Liver (tissue), 9 donors: ENCODE data around the gene ANKAR. TPM values are rescaled to one million over a fixed set of nuclear protein-coding genes. Genes with fewer than 3 reads are reported as not detected.
A peak's percentile ranks its signal among the peaks of the same experiment; 100 is the strongest.

Source experiments
- DNase-seq: peaks from one replicate; pipeline ENCODE4 v3.0.0-alpha.2; 2017; ENCODE audit warnings: low spot score
- H3K27ac ChIP-seq, 2 donors: one replicate each; pipeline ENCODE4 v1.7.0; 2013; ENCODE audit warnings: inconsistent platforms in 2 of 2, low read length in 2 of 2, control low read depth in 1 of 2, low read depth in 1 of 2, mild to moderate bottlenecking in 1 of 2
- H3K27me3 ChIP-seq, 4 donors: one replicate each; pipeline versions ENCODE4 v1.6.1 to v1.7.0; 2013; ENCODE audit warnings: low read length in 3 of 4, inconsistent platforms in 1 of 4, mild to moderate bottlenecking in 1 of 4, moderate library complexity in 1 of 4; ENCODE audit not compliant: control insufficient read depth in 4 of 4, insufficient read depth in 4 of 4
- H3K36me3 ChIP-seq, 4 donors: one replicate each; pipeline versions ENCODE4 v1.6.1 to v1.7.0; 2013; ENCODE audit warnings: low read length in 3 of 4, mild to moderate bottlenecking in 3 of 4, low read depth in 1 of 4, moderate library complexity in 1 of 4; ENCODE audit not compliant: control insufficient read depth in 4 of 4, insufficient read depth in 3 of 4
- H3K4me1 ChIP-seq, 4 donors: one replicate each; pipeline versions ENCODE4 v1.6.1 to v1.7.0; 2013; ENCODE audit warnings: low read length in 3 of 4, mild to moderate bottlenecking in 3 of 4, moderate library complexity in 1 of 4; ENCODE audit not compliant: control insufficient read depth in 4 of 4, insufficient read depth in 4 of 4
- H3K4me3 ChIP-seq, 3 donors: one replicate each; pipeline versions ENCODE4 v1.6.1 to v1.7.0; 2013; ENCODE audit warnings: low read length in 3 of 3, control low read depth in 1 of 3, low read depth in 1 of 3, mild to moderate bottlenecking in 1 of 3
- H3K9ac ChIP-seq, 2 donors: one replicate each; pipeline ENCODE4 v1.7.0; 2013; ENCODE audit warnings: low read length in 2 of 2, mild to moderate bottlenecking in 2 of 2, moderate library complexity in 2 of 2, control low read depth in 1 of 2, low read depth in 1 of 2
- H3K9me3 ChIP-seq, 4 donors: one replicate each; pipeline versions ENCODE4 v1.6.1 to v1.7.0; 2013; ENCODE audit warnings: low read length in 3 of 4; ENCODE audit not compliant: control insufficient read depth in 4 of 4
- EGR1 ChIP-seq, 2 donors: IDR thresholded peaks; 2 replicates each; pipeline ENCODE4 v1.6.1; 2016 to 2018; ENCODE audit warnings: antibody characterized with exemption in 2 of 2, low read depth in 2 of 2
- FOXA1 ChIP-seq: IDR thresholded peaks from 2 replicates; pipeline ENCODE4 v1.6.1; 2016; ENCODE audit warnings: antibody characterized with exemption
- FOXA2 ChIP-seq: IDR thresholded peaks from 2 replicates; pipeline ENCODE4 v1.6.1; 2016; ENCODE audit warnings: antibody characterized with exemption
- JUND ChIP-seq, 2 donors: IDR thresholded peaks; 2 replicates each; pipeline ENCODE4 v1.6.1; 2016; ENCODE audit warnings: antibody characterized with exemption in 2 of 2
- NR2F2 ChIP-seq: IDR thresholded peaks from 2 replicates; pipeline ENCODE4 v1.6.1; 2016; ENCODE audit warnings: antibody characterized with exemption
- RAD21 ChIP-seq, 2 donors: IDR thresholded peaks; 2 replicates each; pipeline ENCODE4 v1.6.1; 2016; ENCODE audit warnings: antibody characterized with exemption in 2 of 2, mild to moderate bottlenecking in 2 of 2
- RXRA ChIP-seq, 2 donors: IDR thresholded peaks; 2 replicates each; pipeline ENCODE4 v1.6.1; 2017 to 2018; ENCODE audit warnings: antibody characterized with exemption in 2 of 2, mild to moderate bottlenecking in 1 of 2
- SP1 ChIP-seq: IDR thresholded peaks from 2 replicates; pipeline ENCODE4 v1.6.1; 2018; ENCODE audit warnings: antibody characterized with exemption, mild to moderate bottlenecking
- TAF1 ChIP-seq: conservative IDR thresholded peaks from 2 replicates; pipeline ENCODE4 v1.6.1; 2016; ENCODE audit warnings: antibody characterized with exemption, mild to moderate bottlenecking
- WGBS: extraction: QIAGEN DNeasy Blood & Tissue Kit; methylation state at CpG from one replicate; pipeline ENCODE4 v1.1.7; 2013; 5-methylcytosine and 5-hydroxymethylcytosine counted together
- polyA plus RNA-seq, 2 donors: library from polyadenylated mRNA; stranded (reverse) in 1 of 2; unstranded in 1 of 2; fragments of 200-250 nt in 1 of 2; fragments of >200 nt in 1 of 2; fragmentation: Nextera tagmentation in 1 of 2; extraction: Ambion mirVana in 1 of 2; gene quantifications; one replicate each; pipeline versions ENCODE4 v1.2.1 to v1.2.3, GENCODE V29; 2013 to 2015
- total RNA-seq, 2 donors: library from RNA; depleted of rRNA; stranded (reverse); fragments of >200 nt; gene quantifications; one replicate each; pipeline ENCODE4 v1.2.3, GENCODE V29; 2014
- TF ChIP-seq, protein P1 (sequence below): IDR thresholded peaks from 2 replicates; pipeline ENCODE4 v1.6.1; 2016; ENCODE audit warnings: antibody characterized with exemption
- TF ChIP-seq, protein P2 (sequence below): IDR thresholded peaks from 2 replicates; pipeline ENCODE4 v1.6.1; 2016; ENCODE audit warnings: antibody characterized with exemption, mild to moderate bottlenecking
- TF ChIP-seq, protein P3 (sequence below): fragments of 150-350 bp; IDR thresholded peaks from 2 replicates; pipeline ENCODE4 v1.5.1; 2017; ENCODE audit warnings: improper control_type of control experiment, low read depth, low read length; ENCODE audit not compliant: missing input control
- TF ChIP-seq, protein P4 (sequence below): IDR thresholded peaks from 2 replicates; pipeline ENCODE4 v1.6.1; 2016; ENCODE audit warnings: antibody characterized with exemption
- TF ChIP-seq, protein P5 (sequence below): IDR thresholded peaks from 2 replicates; pipeline ENCODE4 v1.6.1; 2016; ENCODE audit warnings: antibody characterized with exemption
- donor health status: healthy.
- donor health status: healthy.
- donor health status: healthy.
- donor health status: healthy.
- donor health status: healthy.

Gene ANKAR
- total and polyA plus RNA-seq, 4 donors = 0.46 to 8.4 (median 4.3) TPM

DNA sequence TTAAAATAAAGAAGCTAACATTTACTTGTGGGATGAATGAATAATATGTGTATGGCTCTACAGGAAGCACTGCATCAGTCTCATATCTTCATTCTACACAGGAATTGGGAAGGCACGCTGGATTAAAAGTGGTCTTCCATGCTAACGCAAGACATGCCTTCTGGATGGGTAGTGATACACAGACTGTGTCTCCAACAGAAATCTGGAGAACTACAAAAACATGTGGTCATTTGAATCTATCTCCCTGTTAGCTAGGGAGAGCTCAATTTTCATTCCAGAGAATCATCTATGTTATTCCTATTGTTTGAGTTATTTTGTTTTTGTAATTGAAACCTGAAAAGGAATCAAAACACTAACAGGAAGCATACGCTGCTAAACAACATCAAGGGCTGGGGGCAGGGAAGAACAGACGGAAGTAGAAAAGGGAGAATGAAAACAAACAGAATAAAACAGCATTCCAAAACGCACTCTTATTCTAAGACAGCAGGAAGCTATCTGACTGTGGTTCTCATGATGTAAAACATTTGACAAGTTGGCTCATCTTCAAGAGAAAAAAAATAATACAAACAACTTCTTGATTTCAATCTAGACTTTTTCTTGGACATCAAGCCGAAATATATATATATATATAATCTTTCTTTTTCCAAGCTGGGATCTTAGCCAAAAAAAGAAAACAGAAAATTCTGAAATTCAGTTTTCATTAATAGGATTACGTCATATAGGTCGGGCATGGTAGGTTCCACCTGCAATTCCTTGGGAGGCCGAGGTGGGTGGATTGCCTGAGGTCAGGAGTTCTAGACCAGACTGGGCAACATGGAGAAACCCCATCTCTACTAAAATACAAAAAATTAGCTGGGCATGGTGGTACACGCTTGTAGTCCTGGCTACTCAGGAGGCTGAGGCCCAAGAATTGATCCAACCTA lies 44.7 kb upstream of the ANKAR start:
- H3K27ac ChIP-seq = no peak overlapping the region
- no peaks in the 10 kb centered on the region for H3K9me3 ChIP-seq
- TF ChIP-seq JUND (IDR thresholded peaks at IDR 0.05) (no peak), NR2F2 (no peak), SP1 (no peak), EGR1 (IDR thresholded peaks at IDR 0.05; ENCODE audit: low read depth in 2 of 2) (no peak), FOXA2 (no peak)
- TF ChIP-seq, protein P1, sequence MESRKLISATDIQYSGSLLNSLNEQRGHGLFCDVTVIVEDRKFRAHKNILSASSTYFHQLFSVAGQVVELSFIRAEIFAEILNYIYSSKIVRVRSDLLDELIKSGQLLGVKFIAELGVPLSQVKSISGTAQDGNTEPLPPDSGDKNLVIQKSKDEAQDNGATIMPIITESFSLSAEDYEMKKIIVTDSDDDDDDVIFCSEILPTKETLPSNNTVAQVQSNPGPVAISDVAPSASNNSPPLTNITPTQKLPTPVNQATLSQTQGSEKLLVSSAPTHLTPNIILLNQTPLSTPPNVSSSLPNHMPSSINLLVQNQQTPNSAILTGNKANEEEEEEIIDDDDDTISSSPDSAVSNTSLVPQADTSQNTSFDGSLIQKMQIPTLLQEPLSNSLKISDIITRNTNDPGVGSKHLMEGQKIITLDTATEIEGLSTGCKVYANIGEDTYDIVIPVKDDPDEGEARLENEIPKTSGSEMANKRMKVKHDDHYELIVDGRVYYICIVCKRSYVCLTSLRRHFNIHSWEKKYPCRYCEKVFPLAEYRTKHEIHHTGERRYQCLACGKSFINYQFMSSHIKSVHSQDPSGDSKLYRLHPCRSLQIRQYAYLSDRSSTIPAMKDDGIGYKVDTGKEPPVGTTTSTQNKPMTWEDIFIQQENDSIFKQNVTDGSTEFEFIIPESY = no peak
- TF ChIP-seq, protein P2, sequence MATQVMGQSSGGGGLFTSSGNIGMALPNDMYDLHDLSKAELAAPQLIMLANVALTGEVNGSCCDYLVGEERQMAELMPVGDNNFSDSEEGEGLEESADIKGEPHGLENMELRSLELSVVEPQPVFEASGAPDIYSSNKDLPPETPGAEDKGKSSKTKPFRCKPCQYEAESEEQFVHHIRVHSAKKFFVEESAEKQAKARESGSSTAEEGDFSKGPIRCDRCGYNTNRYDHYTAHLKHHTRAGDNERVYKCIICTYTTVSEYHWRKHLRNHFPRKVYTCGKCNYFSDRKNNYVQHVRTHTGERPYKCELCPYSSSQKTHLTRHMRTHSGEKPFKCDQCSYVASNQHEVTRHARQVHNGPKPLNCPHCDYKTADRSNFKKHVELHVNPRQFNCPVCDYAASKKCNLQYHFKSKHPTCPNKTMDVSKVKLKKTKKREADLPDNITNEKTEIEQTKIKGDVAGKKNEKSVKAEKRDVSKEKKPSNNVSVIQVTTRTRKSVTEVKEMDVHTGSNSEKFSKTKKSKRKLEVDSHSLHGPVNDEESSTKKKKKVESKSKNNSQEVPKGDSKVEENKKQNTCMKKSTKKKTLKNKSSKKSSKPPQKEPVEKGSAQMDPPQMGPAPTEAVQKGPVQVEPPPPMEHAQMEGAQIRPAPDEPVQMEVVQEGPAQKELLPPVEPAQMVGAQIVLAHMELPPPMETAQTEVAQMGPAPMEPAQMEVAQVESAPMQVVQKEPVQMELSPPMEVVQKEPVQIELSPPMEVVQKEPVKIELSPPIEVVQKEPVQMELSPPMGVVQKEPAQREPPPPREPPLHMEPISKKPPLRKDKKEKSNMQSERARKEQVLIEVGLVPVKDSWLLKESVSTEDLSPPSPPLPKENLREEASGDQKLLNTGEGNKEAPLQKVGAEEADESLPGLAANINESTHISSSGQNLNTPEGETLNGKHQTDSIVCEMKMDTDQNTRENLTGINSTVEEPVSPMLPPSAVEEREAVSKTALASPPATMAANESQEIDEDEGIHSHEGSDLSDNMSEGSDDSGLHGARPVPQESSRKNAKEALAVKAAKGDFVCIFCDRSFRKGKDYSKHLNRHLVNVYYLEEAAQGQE = no peak
- DNase-seq = no peak
- no peak overlapping the region for H3K4me3 ChIP-seq
- H3K4me1 ChIP-seq = no peaks in the 10 kb centered on the region
- no peaks in the 10 kb centered on the region for H3K36me3 ChIP-seq
- H3K27me3 ChIP-seq = no peaks in the 10 kb centered on the region
- no peak overlapping the region for H3K9ac ChIP-seq
- 74% methylated on average over 10 of the region's 10 CpGs for WGBS

DNA sequence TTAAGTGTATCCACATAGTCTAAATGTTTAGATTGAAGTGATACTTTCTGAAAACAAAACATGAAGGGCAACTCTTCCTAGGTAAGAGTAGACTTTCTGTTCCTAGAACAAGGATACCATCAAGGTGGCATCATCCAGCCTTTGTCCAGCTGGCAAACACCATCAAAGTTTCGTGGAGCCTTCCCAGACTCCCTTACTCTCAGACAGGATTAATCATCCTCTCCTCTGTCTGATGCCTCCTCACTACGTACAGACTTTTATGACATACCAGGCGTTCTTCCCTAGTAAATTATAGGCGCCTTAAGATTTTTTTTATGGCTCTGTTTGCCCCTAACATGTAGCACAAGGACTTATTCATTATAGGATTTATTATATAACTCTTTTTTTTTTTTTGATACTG lies 42.6 kb upstream of the ANKAR start:
- H3K4me1 ChIP-seq = no peaks in the 10 kb centered on the region
- no peak for DNase-seq
- WGBS = 84% methylated on average over 4 of the region's 4 CpGs

DNA sequence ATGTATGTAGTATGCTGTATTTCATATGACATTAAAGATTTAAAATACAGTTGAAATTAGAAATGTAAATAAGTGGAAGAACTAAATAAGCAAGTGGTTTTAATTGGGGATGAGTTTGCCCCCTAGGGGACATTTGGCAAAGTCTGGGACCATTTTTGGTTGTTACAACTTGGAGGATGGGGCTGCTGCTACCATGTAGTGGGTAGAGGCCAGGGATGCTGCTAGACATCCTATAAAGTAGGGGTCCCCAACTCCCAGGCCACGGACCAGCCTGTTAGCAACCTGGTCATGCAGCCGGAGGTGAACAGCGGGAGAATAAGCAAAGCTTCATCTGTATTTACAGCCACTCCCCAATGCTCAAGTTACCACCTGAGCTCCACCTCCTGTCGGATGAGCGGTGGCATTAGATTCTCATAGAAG lies 41.1 kb upstream of the ANKAR start:
- no peak for DNase-seq
- no peak overlapping the region for H3K27ac ChIP-seq
- H3K9me3 ChIP-seq = no peaks in the 10 kb centered on the region
- no peaks in the 10 kb centered on the region for H3K36me3 ChIP-seq
- no peak overlapping the region for H3K4me3 ChIP-seq
- H3K4me1 ChIP-seq = no peaks in the 10 kb centered on the region
- H3K27me3 ChIP-seq = no peaks in the 10 kb centered on the region
- no peak overlapping the region for H3K9ac ChIP-seq
- 57% methylated on average over 5 of the region's 5 CpGs for WGBS
- TF ChIP-seq, protein P3, sequence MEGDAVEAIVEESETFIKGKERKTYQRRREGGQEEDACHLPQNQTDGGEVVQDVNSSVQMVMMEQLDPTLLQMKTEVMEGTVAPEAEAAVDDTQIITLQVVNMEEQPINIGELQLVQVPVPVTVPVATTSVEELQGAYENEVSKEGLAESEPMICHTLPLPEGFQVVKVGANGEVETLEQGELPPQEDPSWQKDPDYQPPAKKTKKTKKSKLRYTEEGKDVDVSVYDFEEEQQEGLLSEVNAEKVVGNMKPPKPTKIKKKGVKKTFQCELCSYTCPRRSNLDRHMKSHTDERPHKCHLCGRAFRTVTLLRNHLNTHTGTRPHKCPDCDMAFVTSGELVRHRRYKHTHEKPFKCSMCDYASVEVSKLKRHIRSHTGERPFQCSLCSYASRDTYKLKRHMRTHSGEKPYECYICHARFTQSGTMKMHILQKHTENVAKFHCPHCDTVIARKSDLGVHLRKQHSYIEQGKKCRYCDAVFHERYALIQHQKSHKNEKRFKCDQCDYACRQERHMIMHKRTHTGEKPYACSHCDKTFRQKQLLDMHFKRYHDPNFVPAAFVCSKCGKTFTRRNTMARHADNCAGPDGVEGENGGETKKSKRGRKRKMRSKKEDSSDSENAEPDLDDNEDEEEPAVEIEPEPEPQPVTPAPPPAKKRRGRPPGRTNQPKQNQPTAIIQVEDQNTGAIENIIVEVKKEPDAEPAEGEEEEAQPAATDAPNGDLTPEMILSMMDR = peak; percentile 53
- no peak for TF ChIP-seq TAF1
- TF ChIP-seq JUND (IDR thresholded peaks at IDR 0.05) = no peak
- TF ChIP-seq RAD21 (IDR thresholded peaks at IDR 0.05) = peak; percentile 85 to 88
- TF ChIP-seq SP1 = no peak
- TF ChIP-seq RXRA (IDR thresholded peaks at IDR 0.05) = no peak
- TF ChIP-seq FOXA1 = no peak
- TF ChIP-seq FOXA2 = peak; percentile 39
- TF ChIP-seq, protein P4, sequence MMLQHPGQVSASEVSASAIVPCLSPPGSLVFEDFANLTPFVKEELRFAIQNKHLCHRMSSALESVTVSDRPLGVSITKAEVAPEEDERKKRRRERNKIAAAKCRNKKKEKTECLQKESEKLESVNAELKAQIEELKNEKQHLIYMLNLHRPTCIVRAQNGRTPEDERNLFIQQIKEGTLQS = no peak

More for the DNA sequence above, 42.6 kb upstream of the ANKAR start:
- Histone ChIP-seq H3K9ac (no peak overlapping the region), H3K36me3 (no peaks in the 10 kb centered on the region), H3K9me3 (no peaks in the 10 kb centered on the region), H3K27ac (no peak overlapping the region), H3K27me3 (no peaks in the 10 kb centered on the region), H3K4me3 (no peak overlapping the region)
- TF ChIP-seq TAF1 = no peak
- TF ChIP-seq, protein P5, sequence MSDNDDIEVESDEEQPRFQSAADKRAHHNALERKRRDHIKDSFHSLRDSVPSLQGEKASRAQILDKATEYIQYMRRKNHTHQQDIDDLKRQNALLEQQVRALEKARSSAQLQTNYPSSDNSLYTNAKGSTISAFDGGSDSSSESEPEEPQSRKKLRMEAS = no peak
- TF ChIP-seq FOXA2 = no peak
- no peak for TF ChIP-seq EGR1 (IDR thresholded peaks at IDR 0.05; ENCODE audit: low read depth in 2 of 2)
- TF ChIP-seq, protein P4 = no peak
- TF ChIP-seq NR2F2 = no peak
